Measurements from ENCODE around the gene SHISA6. TPM values are rescaled to one million over a fixed set of nuclear protein-coding genes. Genes with fewer than 3 reads are reported as not detected.

SHISA6 gene
- total RNA-seq, 2 donors from 2014 or later, result 0.26 to 0.62 TPM

DNA sequence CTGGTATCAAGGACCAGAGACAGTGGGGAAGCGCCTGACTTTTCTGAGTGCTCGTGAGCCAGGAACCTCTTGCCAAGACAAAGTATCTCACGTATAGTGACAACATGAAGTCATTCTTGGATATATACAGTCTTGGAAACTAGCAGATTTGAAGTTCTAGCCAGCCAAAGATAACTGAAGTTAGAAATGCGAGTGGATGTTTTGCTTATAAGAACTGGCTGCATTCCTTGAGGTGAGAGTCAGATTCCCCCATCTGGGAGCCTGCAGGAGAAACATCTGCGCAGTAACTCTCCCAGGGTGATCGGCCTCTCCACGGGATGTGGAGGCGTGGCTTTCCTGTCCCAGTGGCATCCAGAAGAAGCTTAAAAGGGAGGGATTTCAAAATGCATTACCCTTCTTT is 89.8 kb downstream of the SHISA6 start:
- ATAC-seq (peak in 1 of 2 donors; percentile 86), DNase-seq (peak; percentile 32)
- intact Hi-C loops (cut with DNase I), result no loop called here

DNA sequence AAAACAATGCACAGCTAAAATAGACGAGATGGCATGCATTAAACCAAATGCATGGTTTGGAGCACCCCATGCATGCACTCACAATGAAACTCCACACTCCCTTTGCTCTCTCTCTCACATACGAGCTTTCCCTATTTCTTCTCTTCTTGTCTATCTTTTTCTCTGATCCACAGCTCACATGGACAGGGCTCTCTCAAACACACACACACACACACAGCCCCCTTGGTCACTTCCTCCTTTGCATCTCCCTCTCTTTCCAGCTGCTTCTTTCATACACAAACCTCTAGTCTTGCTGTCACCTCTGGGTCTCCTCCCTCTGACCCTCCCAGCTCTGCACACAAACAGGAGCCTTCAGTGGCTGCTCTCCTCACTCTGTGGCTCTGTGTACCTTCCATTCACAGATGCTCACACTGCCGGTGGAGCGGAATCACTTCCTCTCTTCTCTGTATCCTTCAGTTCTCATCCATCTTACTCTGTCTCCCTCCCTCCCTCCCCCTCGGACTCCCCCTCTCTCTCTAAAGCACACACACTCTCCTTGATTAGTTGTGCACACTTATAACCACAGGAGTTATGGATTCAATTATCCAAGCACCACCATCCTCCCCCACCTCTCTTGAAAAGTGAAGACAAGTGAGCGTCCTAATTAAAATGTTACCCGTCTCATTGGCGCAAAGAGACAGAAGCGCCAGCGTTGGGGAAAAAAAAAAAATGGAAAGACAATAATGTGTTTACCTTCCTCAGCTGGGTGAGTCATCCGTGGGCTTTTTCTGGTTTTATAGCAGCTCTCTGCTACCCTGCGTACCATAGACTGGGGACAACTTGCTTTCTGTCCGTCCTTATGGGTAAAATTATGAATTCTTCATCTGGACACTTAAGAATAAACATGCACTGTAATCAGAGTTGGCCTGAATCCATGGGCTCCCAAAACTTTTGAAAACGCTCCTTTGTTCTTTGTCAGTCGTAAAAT is 90.8 kb downstream of the SHISA6 start:
- intact Hi-C loops (cut with DNase I), result no loop called here
- ATAC-seq (no peak), DNase-seq (no peak)

DNA sequence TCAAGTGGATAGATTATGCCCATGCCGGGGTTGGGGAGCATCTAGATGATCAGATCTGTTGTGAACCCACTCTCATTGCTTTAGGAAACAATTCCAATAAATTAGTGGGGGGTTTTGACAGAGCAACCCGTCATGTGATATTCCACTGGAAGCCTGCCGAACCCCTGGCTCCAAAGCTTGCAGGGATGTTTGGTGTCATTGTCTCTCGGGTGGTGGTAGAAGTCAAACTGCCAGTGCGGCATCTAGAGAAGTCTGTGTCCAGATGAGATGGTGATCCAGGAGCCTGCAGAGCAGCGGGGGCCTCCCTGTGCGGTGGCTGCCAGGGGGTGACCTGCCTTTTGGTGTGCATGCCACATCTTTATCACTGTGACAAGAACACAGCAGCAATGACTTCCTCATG is 91.7 kb downstream of the SHISA6 start:
- ATAC-seq (no peak), DNase-seq (no peak)
- intact Hi-C loops (cut with DNase I), result no loop called here

GRCh38 chr17:11334493-11334892 is 93.5 kb downstream of the SHISA6 start:
- ATAC-seq (no peak), DNase-seq (no peak)
- intact Hi-C loops (cut with DNase I), result no loop called here

GRCh38 chr17:11336290-11336689 is 95.3 kb downstream of the SHISA6 start:
- intact Hi-C loops (cut with DNase I), result no loop called here
- no peak for ATAC-seq

GRCh38 chr17:11340803-11341202 is 99.8 kb downstream of the SHISA6 start:
- no peak for DNase-seq
- ATAC-seq, result no peak
- intact Hi-C loops (cut with DNase I), result no loop called here

More at GRCh38 chr17:11336290-11336689, 95.3 kb downstream of the SHISA6 start:
- DNase-seq, result no peak

DNA sequence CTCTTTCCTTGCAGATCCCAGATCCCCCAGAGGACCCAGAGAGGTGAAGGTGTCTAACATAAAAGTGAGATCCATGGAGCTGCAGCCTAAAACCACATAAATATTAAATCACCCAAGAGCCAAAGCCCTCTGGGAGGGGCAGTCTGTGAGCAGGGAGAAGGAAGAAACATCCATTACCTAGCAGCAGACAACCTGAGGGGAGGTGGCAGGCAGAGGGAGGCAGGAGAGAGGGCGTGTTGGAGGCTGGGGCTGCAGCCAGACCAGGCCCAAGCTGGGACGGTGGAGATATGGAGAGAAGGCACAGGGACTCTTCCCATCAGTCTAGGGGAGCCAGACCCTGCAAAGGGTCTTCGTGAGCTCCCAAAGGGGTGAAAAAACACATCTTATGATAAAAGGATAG is 101.1 kb downstream of the SHISA6 start:
- ATAC-seq (no peak), DNase-seq (no peak)
- intact Hi-C loops (cut with DNase I), result no loop called here

GRCh38 chr17:11349106-11349505 is 108.1 kb downstream of the SHISA6 start:
- intact Hi-C loops (cut with DNase I), result no loop called here
- ATAC-seq, result no peak
- no peak for DNase-seq

GRCh38 chr17:11351479-11351878 is 110.5 kb downstream of the SHISA6 start:
- intact Hi-C loops (cut with DNase I), result no loop called here
- no peak for ATAC-seq

DNA sequence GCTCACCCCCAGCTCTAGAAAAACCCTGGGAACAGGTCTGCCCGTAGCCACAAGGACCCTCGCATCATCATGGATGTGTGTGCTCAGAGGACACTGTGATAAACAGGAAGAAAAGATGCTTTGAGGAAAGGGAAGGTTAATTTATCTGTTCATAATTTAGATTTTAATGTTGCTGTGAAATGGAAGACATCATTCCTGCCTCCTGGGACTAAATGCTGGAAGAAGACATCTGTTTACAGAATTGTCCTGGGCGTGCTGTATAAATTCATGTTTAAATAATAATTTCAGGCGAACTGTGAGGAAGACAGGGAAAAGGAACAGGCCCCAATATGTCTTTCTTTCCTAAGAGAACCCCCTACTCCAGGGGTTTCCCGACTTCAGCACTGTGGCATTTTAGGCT is 112.6 kb downstream of the SHISA6 start:
- ATAC-seq (no peak), DNase-seq (no peak)
- intact Hi-C loops (cut with DNase I), result no loop called here

More at GRCh38 chr17:11351479-11351878, 110.5 kb downstream of the SHISA6 start:
- DNase-seq, result no peak

DNA sequence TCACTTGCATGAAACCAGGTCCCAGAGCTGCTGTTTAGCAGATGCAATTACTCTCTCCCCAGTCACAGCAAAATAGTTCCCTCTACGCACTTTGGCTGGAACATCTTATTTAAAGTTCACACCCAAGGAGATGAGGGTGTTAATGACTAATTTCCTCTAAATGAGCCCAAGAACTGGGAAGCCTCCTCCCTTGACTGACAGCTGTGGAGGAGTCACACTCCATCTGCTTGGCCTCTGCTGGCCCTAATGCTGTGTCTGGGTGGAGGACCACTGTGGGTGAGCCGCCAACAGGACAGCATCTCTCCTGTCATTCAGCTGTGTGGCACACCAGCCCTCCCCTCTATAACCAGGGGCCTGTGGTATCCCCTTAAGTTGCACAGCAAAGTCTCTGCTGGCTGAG is 115.4 kb downstream of the SHISA6 start:
- intact Hi-C loops (cut with DNase I), result no loop called here
- DNase-seq (no peak), ATAC-seq (no peak)

DNA sequence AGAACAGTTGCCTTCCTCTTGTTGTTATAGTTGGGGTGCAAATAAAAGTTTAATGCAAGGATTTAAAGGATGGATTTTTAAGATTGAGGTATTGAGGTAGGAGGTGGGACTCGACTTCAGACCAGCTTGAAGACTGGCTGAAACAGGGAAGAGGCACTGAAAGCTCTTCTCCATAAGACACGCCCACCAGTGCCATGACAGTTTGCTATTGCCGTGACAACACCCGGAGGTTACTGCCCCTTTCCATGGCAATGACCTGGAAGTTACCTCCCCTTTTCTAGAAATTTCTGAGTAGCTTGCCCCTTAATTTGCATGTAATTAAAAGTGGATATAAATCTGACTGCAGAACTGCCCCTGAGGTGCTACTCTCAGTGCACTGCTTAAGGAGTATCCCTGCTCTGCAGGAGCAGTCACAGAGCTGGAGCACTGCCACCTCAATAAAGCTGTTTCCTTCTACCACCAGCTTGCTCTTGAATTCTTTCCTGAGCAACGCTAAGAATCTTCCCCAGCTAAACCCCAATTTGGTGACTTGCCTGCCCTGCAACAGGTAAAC is 122.6 kb downstream of the SHISA6 start:
- DNase-seq (no peak), ATAC-seq (no peak)
- intact Hi-C loops (cut with DNase I), result no loop called here

DNA sequence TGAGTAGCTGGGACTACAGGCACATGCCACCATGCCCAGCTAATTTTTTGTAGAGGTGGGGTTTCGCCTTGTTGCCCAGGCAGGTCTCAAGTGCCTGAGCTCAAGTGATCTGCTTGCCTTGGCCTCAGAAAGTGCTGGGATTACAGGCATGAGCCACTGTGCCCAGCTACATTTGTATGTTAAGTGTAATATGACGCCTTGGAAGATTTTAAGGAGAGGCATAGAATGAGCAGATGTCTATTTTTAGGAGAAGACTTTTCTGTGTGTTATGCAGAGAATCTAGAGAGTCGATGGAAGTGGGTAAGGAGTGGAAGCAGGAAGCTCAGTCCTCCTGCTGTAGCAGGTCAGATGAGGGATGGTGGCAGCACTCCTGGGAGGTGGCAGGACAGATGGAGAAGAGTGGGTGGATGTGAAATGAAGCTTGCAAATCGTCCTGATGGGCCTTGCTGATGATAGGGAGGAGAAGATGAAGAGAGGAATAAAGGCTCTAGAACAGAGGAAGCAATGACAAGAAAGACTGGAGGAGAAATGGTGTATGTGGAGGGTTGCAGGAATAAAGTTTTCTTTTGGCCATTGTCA is 125.3 kb downstream of the SHISA6 start:
- DNase-seq, result no peak
- intact Hi-C loops (cut with DNase I), result no loop called here
- no peak for ATAC-seq

- ATAC-seq (peak in 1 of 2 donors; percentile 12), DNase-seq (no peak)
- intact Hi-C loops (cut with DNase I), result no loop called here
These were observed 128.6 kb downstream of the SHISA6 start for GRCh38 chr17:11369575-11369974.

GRCh38 chr17:11372692-11373091 is 131.7 kb downstream of the SHISA6 start:
- DNase-seq (no peak), ATAC-seq (no peak)
- intact Hi-C loops (cut with DNase I), result no loop called here

DNA sequence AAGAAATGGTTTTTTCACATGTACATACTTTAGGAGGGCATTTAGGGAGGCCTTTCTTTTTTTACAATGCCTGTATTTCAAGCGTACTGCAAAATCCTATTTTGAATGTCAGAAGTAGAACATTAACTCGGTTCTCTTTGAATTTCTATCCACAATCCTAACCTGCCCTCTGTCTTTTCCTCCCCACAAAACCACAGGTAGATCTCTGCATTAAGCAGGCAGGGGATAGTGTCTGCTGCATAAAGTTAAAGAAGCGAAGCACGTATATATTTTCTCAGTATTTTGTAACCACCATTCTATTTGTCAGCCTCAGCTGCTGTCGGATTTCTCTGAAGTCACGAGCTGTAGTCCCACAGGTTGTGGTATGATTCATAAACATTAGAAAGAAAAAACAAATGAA is 137.5 kb downstream of the SHISA6 start:
- DNase-seq (no peak), ATAC-seq (no peak)
- intact Hi-C loops (cut with DNase I), result no loop called here

GRCh38 chr17:11380761-11381160 is 139.7 kb downstream of the SHISA6 start:
- DNase-seq, result no peak
- ATAC-seq, result no peak
- intact Hi-C loops (cut with DNase I), result no loop called here

GRCh38 chr17:11383157-11383556 is 142.1 kb downstream of the SHISA6 start:
- intact Hi-C loops (cut with DNase I), result no loop called here
- DNase-seq, result no peak
- no peak for ATAC-seq

DNA sequence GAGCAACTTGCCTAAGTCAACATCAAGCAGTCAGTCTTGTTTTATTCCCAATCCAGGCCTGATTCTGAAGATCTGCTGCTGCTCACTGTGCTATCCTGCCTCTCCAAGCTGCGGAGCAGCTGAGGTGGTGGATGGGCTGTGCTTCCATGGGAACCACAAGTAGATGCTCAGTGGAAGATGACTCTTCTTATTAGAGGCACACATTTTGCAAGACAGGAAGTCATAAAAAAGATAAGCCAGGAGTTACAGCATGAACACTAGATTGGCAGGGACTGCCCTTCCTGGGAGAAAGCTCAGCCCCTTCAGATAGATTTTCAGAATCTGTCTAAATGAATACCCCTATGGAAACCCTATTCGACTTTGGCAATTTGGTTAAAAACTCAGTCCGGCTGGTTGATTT is 143.1 kb downstream of the SHISA6 start:
- no peak for ATAC-seq
- intact Hi-C loops (cut with DNase I), result no loop called here
- DNase-seq, result no peak

- intact Hi-C loops (cut with DNase I), result no loop called here
- no peak for DNase-seq
- ATAC-seq, result no peak
These were observed 146.6 kb downstream of the SHISA6 start for GRCh38 chr17:11387610-11388009.
